GM11168 (cell line): ENCODE data around the gene NUP188.

Experiments
- in situ Hi-C: fragments of 300-500 bp; cut with MboI; formaldehyde crosslinking; loops from one replicate; pipeline ENCODE4 v1.12.0; 2022; ENCODE audit warnings: low sequenced_read_pairs; ENCODE audit not compliant: unreplicated experiment

NUP188 gene

GRCh38 chr9:128913048-128913900 is 34.2 kb upstream of the NUP188 start:
- in situ Hi-C loops: no loop called here

- in situ Hi-C loops: no loop called here
Measured at GRCh38 chr9:128913995-128914772, 33.3 kb upstream of the NUP188 start.

GRCh38 chr9:128916204-128916603 is 31.3 kb upstream of the NUP188 start:
- in situ Hi-C loops: no loop called here

GRCh38 chr9:128916745-128917144 is 30.8 kb upstream of the NUP188 start:
- in situ Hi-C loops: no loop called here

- in situ Hi-C loops: no loop called here
Measured at GRCh38 chr9:128917151-128917849, 30.2 kb upstream of the NUP188 start.

- in situ Hi-C loops: no loop called here
Measured at GRCh38 chr9:128918921-128919320, 28.6 kb upstream of the NUP188 start.

- in situ Hi-C loops: no loop called here
Measured at GRCh38 chr9:128919402-128920089, 28.0 kb upstream of the NUP188 start.

- in situ Hi-C loops: no loop called here
Measured at GRCh38 chr9:128920381-128921058, 27.0 kb upstream of the NUP188 start, which contains the start of gene PHYHD1. Gene PHYHD1 (plus strand): TSS chr9:128920982. CDS start chr9:128922324, 1,342 bp downstream.

GRCh38 chr9:128921881-128922763 is 25.4 kb upstream of the NUP188 start:
- in situ Hi-C loops: no loop called here

- in situ Hi-C loops: no loop called here
Measured at GRCh38 chr9:128923493-128923883, 24.0 kb upstream of the NUP188 start.

GRCh38 chr9:128927731-128928411 is 19.6 kb upstream of the NUP188 start:
- in situ Hi-C loops: no loop called here

- in situ Hi-C loops: no loop called here
Measured at GRCh38 chr9:128928624-128929023, 18.9 kb upstream of the NUP188 start.

GRCh38 chr9:128929560-128929959 is 17.9 kb upstream of the NUP188 start:
- in situ Hi-C loops: no loop called here

GRCh38 chr9:128933731-128934130 is 13.8 kb upstream of the NUP188 start:
- in situ Hi-C loops: loop anchor here (5.0 kb wide), 1 partner anchor 66 kb away; no protein-coding TSS in a partner anchor

- in situ Hi-C loops: no loop called here
Measured at GRCh38 chr9:128936171-128936865, 11.2 kb upstream of the NUP188 start.

GRCh38 chr9:128937310-128938165 is 10.0 kb upstream of the NUP188 start:
- in situ Hi-C loops: no loop called here
